ENCODE measurements around the gene SERINC3. TPM values are rescaled to one million over a fixed set of nuclear protein-coding genes. Genes with fewer than 3 reads are reported as not detected.

The SERINC3 gene
- total RNA-seq, 2 donors from 2014 or later = 75.6 to 91.3 TPM

GRCh38 chr20:44489931-44490330, 31.9 kb downstream of the SERINC3 start:
- H3K36me3 ChIP-seq (ENCODE audit: control insufficient read depth, insufficient read depth, low read length) = peaks cover 91% of the 10 kb centered on the region
- 99 to 100% methylated on average over 3 of the region's 3 CpGs for WGBS, 2 experiments (ENCODE audit: insufficient coverage in 1 of 2, insufficient read length in 1 of 2)
- no peaks in the 10 kb centered on the region for H3K27me3 Mint-ChIP-seq (ENCODE audit: insufficient read depth)
- peaks cover 19% of the 10 kb centered on the region for H3K4me1 Mint-ChIP-seq
- H3K4me3 ChIP-seq (ENCODE audit: low read length) = no peak overlapping the region
- H3K36me3 Mint-ChIP-seq (ENCODE audit: low read depth) = peaks cover 65% of the 10 kb centered on the region
- no peak overlapping the region for H3K4me3 Mint-ChIP-seq
- H3K27me3 ChIP-seq (ENCODE audit: control insufficient read depth, insufficient read depth, low read length, poor library complexity, severe bottlenecking) = no peaks in the 10 kb centered on the region
- no peaks in the 10 kb centered on the region for H3K9me3 ChIP-seq (ENCODE audit: control insufficient read depth, low read length)
- no peak for DNase-seq
- no peak for TF ChIP-seq CTCF (conservative IDR thresholded peaks at IDR 0.05)
- H3K4me1 ChIP-seq (ENCODE audit: control insufficient read depth, insufficient read depth, low read length) = peaks cover 14% of the 10 kb centered on the region
- no peak overlapping the region for H3K27ac ChIP-seq (ENCODE audit: low read depth, low read length)
- H3K9me3 Mint-ChIP-seq = no peaks in the 10 kb centered on the region
- H3K27ac Mint-ChIP-seq = no peak overlapping the region
- no peak overlapping the region for H3K9ac ChIP-seq (ENCODE audit: extremely low read depth, low read length, poor library complexity, severe bottlenecking)

- peaks cover 62% of the 10 kb centered on the region for H3K36me3 Mint-ChIP-seq (ENCODE audit: low read depth)
- Histone ChIP-seq H3K4me1 (ENCODE audit: control insufficient read depth, insufficient read depth, low read length) (peaks cover 14% of the 10 kb centered on the region), H3K9ac (ENCODE audit: extremely low read depth, low read length, poor library complexity, severe bottlenecking) (no peak overlapping the region), H3K4me3 (ENCODE audit: low read length) (no peak overlapping the region), H3K27me3 (ENCODE audit: control insufficient read depth, insufficient read depth, low read length, poor library complexity, severe bottlenecking) (no peaks in the 10 kb centered on the region), H3K27ac (ENCODE audit: low read depth, low read length) (no peak overlapping the region), H3K9me3 (ENCODE audit: control insufficient read depth, low read length) (no peaks in the 10 kb centered on the region), H3K36me3 (ENCODE audit: control insufficient read depth, insufficient read depth, low read length) (peaks cover 88% of the 10 kb centered on the region)
- 95% methylated on average over 7 to 9 of the region's 9 CpGs for WGBS, 2 experiments (ENCODE audit: insufficient coverage in 1 of 2, insufficient read length in 1 of 2)
- TF ChIP-seq CTCF (conservative IDR thresholded peaks at IDR 0.05) = no peak
- peaks cover 19% of the 10 kb centered on the region for H3K4me1 Mint-ChIP-seq
- H3K27ac Mint-ChIP-seq = no peak overlapping the region
- DNase-seq = peak; percentile 26
- no peak overlapping the region for H3K4me3 Mint-ChIP-seq
- H3K27me3 Mint-ChIP-seq (ENCODE audit: insufficient read depth) = no peaks in the 10 kb centered on the region
- H3K9me3 Mint-ChIP-seq = no peaks in the 10 kb centered on the region
Observed at GRCh38 chr20:44489223-44489622, 32.6 kb downstream of the SERINC3 start.

- no peaks in the 10 kb centered on the region for H3K27me3 Mint-ChIP-seq (ENCODE audit: insufficient read depth)
- peaks cover 19% of the 10 kb centered on the region for H3K4me1 Mint-ChIP-seq
- H3K27ac Mint-ChIP-seq = peak overlapping the region; percentile 22
- 91 to 94% methylated on average over 5 of the region's 5 CpGs for WGBS, 2 experiments (ENCODE audit: insufficient coverage in 1 of 2, insufficient read length in 1 of 2)
- no peaks in the 10 kb centered on the region for H3K9me3 Mint-ChIP-seq
- TF ChIP-seq CTCF (conservative IDR thresholded peaks at IDR 0.05) = no peak
- H3K27me3 ChIP-seq (ENCODE audit: control insufficient read depth, insufficient read depth, low read length, poor library complexity, severe bottlenecking) = no peaks in the 10 kb centered on the region
- no peak overlapping the region for H3K9ac ChIP-seq (ENCODE audit: extremely low read depth, low read length, poor library complexity, severe bottlenecking)
- no peak overlapping the region for H3K27ac ChIP-seq (ENCODE audit: low read depth, low read length)
- peaks cover 88% of the 10 kb centered on the region for H3K36me3 ChIP-seq (ENCODE audit: control insufficient read depth, insufficient read depth, low read length)
- H3K4me3 Mint-ChIP-seq = no peak overlapping the region
- no peak overlapping the region for H3K4me3 ChIP-seq (ENCODE audit: low read length)
- H3K36me3 Mint-ChIP-seq (ENCODE audit: low read depth) = peaks cover 59% of the 10 kb centered on the region
- H3K4me1 ChIP-seq (ENCODE audit: control insufficient read depth, insufficient read depth, low read length) = peaks cover 14% of the 10 kb centered on the region
- DNase-seq = peak; percentile 28
- H3K9me3 ChIP-seq (ENCODE audit: control insufficient read depth, low read length) = no peaks in the 10 kb centered on the region
Observed at GRCh38 chr20:44488551-44488950, 33.3 kb downstream of the SERINC3 start.
